WTC11 (cell line): ENCODE results near the gene SRMS.

Experiments used
- EMX1 ChIP-seq: fragments of 250-450 bp; sonication (Bioruptor Pico); IDR thresholded peaks from 2 replicates; pipeline ENCODE4 v1.8.0; 2021; ENCODE audit warnings: mild to moderate bottlenecking
- TF ChIP-seq, protein P1 (sequence below): sonication (generic); formaldehyde crosslinking; conservative IDR thresholded peaks from 2 replicates; pipeline ENCODE4 v1.8.1; 2022; ENCODE audit warnings: mild to moderate bottlenecking, missing genetic modification reagents

GRCh38 chr20:63518351-63518861, 29.1 kb downstream of the SRMS start:
- TF ChIP-seq, protein P1, sequence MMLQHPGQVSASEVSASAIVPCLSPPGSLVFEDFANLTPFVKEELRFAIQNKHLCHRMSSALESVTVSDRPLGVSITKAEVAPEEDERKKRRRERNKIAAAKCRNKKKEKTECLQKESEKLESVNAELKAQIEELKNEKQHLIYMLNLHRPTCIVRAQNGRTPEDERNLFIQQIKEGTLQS (CRISPR knock-in tag): no peak
- no peak for TF ChIP-seq EMX1 (CRISPR knock-in tag)
